HT-29 (cell line): ENCODE data around the gene DUSP9. TPM values are rescaled to one million over a fixed set of nuclear protein-coding genes. Genes with fewer than 3 reads are reported as not detected.

Experiments
- DNase-seq: peaks from one replicate; pipeline ENCODE4 v3.0.0-alpha.2; 2015; ENCODE audit warnings: low spot score
- total RNA-seq: library from RNA; depleted of rRNA; stranded (reverse); fragments of >200 nt; shearing (Covaris generic); gene quantifications from 2 replicates; pipeline ENCODE4 v1.2.3, GENCODE V29; 2014

Gene DUSP9
- total RNA-seq, 1 experiment from 2014 or later, result not detected

DNA sequence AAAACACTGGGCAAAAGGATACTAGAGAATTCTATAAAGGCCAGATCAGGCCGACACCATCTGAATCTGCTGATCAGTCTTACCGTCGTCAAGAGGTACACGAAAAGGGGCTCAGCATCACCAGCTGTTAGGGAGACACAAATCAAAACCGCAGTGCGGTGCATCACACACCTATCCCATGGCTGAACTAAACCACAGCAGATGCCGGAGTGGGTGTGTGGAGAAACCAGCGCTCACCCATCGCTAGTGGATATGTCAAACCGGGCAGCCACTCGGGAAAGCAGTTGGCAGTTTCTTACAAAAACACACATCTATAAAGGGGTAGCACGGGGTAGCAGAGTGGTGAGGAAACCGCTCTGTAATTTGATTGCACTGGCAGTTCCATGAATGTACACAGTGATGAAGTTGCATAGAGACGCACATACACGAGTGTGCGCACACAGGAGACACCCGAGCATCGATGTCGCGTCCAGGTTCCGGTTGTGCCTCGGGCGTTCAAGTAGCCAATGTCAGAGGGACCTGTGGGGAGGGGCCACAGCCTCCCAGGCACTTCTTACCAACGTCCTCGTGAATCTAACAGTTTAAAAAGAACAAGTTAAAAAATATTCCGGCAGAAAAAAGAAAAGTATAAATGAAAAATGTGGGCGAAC, 24.9 kb upstream of the DUSP9 start:
- no peak for DNase-seq

DNA sequence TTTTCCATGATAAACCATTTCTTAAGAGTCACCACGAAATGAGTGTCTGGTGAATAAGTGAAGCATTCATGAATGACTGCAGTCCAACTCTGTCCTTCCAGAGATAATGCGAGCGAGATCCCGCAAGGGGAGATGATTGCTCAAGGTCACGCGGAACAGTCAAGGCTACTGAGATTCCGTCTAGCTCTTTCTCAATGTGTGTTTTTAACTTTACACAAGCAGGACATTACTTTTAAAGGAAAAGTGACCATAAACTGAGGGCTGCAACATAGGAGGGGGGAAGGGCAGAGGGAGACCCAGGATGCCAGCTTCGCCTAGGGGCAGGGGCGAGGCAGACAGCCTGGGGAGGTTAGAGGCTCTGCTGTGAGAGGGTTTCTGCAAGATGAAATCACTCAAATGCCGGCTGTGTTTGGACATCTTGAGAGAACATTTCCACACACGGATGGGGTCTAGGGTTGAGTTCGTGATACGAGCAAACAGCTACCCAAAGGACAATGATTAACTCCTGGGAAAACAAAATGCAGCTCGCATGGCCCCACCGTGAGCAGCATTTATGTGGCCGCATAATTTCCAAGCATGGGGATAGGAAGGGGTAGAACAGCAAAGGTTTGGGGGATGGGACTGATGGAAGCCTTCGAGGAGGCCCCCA, 24.2 kb upstream of the DUSP9 start:
- no peak for DNase-seq

DNA sequence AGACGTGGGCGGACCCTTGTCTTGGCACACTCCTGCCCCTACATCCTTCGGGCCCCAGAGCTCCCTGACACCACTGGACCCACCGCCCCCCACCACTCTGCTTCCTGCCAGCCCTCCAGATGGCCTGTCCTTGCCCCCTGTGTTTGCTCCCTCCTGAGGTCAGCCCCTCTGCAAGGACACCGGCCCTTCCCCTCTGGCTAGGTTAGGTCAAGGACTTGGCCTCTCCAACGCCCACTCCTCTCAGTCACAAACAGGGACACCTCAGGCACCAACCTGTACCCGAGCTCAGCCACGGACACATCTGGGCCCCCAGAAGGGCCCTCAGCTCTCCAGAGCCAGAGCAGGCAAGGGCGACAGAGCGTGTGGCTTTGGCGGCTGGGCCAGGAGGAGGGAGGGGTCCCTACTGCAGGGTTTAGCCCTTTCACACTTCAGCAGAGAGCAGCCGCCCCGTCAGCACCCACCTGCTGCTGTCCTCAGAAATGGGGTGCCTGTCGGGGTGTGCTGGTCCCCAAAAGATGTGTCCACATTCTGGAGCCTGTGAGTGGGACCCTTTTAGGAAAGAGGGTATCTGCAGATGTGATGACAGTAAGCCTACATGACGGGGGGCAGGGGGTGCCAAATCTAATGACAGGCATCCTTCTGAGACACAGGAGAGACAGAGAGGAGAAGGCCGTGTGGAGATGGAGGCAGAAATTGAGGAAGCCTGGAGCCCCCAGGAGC, 23.5 kb upstream of the DUSP9 start:
- no peak for DNase-seq

DNA sequence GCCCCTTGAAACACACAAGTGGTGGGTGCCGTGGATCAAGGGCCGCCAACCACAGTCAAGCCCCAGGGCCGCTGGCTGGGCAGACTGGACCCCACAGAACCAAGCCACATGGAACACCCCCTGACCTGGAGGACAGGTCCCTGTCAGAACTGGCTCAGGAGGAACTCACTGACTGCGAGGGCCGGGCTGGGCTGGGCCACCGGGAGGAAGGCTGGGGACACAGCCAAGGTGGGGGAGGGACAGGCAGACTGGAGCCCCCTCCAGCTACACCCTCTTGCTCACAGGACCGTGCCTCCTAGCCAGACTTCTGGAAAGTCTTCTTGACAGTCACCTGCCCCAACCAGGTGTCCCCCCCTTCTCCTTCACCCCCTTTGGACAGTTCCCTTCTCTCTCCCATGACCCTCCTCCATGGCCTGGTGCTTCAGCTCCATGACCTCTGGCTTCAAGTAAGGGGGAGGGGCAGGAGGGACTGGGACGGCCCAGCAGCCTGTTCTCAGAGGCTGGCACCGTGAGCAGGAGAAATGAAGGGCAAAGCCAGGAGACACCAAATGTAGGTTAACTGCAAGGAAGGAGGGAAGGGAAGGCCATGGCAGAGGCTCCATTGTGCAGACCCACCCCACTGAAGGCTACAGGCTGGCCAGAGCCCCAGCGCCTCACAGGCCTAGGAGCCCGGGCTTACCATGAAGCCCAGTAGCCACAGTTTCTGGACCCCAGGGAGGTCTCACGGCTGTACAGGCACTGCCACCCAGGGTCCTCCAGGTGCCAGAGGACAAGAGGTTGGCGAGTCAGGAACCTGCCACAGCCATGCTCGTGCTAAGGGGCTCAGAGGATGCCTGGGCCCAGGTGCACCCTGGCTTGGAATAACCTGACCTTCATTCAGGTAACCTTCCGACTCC, 22.6 kb upstream of the DUSP9 start:
- DNase-seq, result no peak

DNA sequence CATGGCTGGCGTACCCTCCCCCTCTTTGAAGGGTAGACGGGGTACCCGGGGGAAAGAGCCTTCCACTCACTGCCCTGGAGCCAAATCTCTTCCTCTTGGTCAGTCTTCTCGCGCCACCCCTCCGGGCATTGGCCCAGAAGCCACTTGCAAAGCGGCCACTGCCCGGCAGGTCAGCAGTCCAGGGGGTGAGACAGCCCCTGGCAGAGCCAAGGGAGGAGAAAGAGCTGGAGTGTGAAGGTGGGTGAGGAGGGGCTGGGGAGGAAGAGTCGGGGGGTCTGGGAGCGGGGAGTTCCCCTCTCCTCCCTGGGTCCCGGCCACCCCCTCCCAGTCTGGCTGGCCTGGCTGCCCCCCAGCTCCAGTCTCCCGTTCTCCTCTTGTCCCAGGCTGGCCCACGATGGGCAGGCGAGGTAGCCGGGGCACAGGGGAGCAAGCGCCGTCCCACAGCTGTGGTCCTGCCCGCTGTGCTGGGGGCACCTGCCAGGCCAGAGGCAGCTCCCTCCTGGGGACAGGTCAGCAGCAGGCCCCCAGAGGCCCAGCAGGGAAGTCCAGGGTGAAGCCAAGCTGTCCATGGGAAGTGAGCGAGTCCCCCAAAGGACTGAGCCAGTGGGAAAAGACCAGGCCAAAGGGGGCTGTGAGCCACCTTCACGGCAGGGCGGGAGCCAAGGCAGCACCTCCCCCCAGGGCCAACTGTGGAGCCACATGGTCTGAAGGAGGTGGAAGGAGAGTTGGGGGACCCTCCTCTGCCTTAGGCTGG, 21.6 kb upstream of the DUSP9 start:
- DNase-seq, result no peak

DNA sequence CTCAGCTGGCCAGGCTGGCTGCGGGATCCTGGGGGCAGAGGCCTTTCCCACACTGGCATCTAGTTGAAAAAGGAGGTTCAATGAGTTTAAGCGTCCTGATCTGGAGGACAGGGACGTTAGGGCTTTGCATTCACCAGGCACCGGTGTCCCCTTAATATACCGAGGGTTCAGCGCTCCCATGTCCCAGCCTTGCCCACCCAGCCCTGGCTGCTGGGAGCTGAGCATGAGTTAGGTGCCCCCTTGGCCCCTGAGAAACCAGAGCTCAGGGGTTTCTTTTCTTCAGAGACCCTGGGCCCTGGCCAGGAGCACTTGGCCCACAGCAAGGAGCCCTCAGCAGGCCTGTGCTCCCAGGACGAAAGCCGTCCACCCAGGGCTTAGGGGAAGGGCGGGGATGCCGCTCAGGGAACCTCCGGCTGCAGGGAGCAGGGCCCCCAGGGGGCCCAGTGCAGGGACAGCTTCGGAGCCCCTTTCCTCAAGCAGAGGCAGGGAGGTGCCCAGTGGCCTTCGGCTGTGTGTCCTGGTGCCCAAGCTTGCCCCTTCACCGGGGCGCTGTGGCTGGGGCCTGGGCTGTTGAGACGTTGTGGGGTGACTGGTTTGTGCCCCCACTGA, 20.9 kb upstream of the DUSP9 start:
- DNase-seq, result no peak

DNA sequence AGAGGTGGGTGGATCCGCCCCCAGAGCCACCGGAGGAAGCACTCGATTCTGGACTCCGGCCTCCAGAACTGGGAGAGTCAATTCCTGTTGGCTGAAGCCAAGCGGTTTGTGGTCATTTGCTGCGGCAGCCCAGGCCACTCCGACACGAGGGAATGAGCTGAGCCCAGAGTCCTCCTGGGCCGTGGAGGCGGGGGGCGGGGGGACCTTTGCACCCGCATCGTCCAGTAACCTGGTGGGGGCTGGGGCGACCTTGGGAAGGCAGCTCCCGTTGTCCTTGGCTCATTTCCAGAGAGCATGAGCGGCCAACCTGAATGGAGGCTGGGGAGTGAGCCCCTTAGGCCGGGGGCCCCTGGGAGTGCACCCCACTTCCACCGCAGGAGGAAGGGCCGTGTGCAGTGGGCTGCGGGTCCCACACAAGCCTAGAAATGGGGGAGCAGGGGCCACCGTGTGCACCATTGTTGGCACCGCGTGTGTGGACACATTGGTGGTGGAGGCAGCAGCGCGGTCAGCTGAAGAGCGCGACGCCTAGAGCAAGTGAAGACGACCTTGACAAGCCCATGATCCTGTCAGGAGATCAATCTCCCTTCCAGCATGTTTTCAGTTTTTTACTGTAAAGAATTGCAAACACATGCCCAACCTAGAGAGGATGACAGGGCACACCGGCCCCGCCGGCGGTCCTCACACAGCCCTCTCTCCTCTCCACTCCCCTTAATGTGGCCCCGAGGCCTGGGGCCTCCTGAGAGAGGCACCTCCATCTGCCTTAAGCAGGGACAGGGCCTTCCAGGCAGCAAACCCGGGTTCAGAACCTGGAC, 19.9 kb upstream of the DUSP9 start:
- no peak for DNase-seq

DNA sequence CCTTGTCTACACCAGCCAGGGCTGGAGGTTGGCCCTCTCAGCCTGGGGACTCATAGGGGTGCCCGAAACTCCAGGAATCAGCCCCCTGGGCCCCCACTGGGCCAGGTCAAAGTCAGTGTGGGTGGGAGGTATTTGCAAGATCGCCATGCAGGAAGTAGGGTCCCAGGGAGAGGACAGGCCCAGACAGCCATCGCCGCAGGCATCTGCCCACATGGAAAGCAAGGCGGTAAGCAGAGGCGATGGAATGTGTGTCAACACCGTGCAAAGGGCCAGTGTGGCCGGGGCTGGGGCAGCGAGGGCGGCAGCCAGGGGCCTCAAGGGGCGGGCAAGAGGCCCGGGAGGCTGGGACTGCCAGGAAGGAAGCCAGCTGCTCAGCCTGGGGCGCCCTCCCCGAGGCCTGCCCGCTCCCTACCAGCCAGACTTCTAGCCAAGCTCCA, 19.3 kb upstream of the DUSP9 start:
- no peak for DNase-seq

DNA sequence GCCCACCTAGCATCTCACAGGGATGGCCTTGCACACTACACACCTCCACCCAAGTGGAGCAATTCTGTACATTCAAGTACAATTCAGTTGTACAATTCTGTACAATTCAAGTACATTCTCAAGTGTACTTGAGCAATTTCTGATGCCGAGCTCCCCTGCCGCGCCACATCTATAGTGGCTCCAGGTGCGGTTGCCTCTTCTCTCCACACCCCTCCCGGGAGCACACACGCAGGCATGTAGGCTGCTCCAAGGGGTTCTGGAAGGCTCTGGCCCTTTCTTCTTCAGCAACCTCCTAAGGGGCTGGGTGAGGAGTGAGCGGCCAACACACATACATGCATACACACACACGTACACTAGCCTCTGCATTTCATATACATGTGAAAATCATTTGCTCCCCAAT, 18.9 kb upstream of the DUSP9 start:
- no peak for DNase-seq

DNA sequence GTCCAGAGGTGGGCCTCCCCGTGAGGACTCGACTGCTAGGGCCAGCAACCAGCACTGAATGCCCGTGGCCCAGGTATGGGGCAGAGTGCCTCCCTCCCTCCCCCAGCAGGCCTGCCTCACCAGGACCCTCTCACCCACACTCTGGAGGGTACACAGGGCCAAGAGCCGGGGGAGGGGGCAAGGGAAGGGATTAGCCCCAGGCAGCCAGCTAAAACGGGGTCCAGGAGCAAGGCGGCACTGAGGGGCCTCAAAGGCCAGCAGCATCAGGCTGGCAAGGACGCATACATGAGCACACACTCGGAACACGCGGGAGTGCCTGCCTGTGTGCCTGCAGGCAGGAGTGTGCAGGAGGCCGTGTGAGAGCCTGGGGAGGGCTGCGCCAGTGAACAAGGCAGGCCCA, 18.3 kb upstream of the DUSP9 start:
- no peak for DNase-seq

DNA sequence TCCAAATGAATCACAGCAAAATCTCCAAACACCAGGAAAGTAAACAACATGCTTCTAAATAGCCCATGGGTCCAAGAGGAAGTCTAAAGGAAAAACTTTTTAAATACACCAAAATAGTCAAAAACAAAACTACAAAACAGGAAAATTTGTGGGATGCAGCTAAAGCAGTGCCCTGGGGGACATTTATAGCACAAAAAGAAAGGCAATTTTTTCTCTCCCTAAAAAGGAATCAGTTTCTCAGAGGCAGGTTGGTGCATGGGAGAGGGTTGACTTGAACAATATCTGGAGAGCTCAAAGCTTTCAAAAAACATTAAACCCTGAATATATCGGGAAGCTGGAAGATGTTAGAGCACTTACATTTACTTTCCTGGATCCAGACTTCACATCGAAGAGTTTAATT, 15.7 kb upstream of the DUSP9 start:
- DNase-seq, result no peak

DNA sequence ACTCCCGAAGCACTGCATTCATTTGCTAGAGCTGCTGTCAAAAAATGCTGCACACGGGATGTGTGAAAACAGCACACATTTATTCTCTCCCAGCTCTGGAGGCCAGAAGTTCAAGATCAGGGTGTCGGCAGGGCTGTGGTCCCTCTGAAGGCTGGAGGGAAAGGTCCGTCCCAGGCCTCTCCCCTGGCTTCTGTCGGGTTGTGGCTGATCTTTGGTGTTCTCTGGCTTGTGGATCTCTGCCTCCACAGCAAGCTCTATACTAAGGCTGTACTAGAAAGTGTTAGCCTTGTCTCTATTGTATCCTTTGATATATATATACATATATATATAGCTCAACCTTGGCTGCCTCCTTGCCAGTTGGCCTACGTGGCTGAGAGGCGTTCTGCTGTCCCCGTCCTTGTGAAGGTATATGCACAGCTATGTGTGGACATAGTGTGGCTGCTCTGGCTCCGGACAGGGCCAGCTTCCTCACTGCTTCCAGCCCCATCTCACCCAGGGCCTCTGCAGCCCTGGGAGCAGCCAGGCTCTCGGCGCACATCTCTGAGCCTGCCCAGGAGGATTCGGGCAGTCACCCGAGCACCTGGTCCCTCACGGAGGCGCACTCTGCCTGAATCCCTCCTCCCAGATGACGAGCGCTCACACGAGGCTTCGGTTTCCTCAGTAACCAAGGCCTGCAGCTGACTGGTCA, 15.0 kb upstream of the DUSP9 start:
- no peak for DNase-seq

DNA sequence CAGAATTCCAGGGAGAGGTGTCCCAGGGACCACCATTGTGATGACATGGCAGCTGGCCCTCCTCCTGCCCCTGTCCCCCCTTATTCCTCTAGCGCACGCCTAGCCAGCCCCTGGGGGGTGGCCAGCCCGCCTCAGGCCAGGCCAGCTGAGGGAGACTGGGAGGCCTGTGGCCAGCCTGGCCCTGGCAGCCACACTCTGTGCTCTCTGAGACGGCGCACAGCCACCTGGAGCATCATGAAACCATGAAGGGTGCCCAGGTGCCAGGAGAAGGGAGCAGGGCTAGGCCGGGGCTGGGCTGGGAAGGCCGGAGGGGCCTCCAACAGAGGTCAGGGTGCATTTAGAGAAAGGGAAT, 14.4 kb upstream of the DUSP9 start:
- DNase-seq, result no peak

DNA sequence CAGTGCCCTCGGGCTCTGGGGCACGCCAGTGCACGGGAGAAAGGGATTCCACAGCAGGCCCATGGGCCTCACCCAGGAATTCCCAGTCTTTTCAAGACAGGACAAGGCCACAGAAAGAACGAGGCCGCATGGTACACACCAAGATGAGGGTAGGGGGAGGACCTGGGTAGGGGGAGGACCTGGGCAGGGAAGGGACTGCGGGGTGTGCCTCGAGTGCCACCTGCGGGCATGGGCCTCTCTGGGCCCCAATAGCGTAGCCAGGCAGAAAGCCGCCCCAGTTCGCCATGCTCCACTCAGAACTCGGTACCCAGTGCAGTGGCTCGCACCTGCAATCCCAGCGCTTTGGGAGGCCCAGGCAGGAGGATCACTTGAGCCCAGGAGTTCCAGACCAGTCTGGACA, 14.0 kb upstream of the DUSP9 start:
- DNase-seq, result no peak

DNA sequence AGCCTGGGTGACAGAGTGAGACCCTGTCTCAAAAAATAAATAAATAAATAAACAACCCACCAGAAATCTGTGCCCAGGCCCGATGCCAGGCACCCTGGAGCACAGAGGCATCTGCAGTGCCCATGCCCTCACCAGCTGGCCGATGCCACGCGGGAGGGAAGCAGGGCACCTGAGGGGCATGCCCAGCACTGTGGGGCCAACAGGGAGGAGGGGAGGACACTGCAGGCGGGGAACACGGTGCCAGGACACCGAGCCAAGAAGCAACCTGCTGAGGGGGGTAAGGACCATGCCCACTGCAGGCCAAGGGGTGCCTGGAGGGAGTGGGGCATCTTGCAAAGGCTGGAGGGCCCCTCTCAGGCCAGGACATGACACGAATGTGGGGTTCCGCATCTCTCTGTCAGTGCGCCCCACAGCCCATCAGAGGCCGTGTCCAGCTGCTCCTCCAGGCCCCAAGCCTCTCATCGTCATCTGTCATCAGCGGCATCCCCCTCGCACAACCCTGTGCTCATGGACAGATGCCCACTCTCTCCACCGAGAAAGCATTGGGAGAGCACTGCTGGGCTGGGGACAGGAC, 13.3 kb upstream of the DUSP9 start:
- DNase-seq, result no peak

DNA sequence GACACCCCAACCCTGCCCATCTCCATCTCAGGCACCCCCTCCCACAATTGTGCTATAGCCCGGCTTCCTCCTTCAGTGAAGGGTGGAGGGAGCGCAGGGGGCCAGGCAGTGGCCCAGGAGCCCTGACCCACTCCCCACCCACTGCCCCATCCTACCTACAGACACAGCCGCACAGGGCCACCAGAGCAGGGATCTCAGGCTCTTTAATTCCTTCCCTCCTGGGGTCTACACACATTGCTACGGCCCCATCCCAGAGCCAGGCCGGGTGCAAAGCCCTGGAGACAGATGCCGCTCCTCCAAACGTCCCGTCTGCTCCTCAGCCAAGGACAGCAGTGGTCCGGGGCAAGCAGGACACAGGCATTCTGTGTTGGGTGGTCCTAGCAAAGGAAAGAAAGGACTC, 12.8 kb upstream of the DUSP9 start:
- DNase-seq, result no peak

DNA sequence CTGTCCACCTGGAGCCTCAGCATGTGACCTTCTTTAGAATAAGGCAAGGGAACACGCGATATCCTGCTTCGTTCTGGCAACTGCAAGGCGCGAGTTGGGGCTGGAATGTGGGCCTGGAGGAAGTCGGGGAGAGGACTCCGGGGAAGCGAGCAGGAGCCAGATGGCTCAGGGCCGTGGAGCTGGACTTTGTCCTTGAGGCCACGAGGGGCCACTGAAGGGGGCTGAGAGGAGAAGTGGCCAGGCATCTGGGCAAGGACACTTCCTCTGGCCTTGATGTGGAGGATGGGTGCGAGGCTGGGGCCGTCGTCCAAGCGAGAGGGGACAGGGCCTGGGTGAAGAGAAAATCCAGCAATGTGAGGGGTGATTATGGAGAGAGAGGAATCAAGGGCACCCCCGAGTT, 12.2 kb upstream of the DUSP9 start:
- DNase-seq, result no peak

DNA sequence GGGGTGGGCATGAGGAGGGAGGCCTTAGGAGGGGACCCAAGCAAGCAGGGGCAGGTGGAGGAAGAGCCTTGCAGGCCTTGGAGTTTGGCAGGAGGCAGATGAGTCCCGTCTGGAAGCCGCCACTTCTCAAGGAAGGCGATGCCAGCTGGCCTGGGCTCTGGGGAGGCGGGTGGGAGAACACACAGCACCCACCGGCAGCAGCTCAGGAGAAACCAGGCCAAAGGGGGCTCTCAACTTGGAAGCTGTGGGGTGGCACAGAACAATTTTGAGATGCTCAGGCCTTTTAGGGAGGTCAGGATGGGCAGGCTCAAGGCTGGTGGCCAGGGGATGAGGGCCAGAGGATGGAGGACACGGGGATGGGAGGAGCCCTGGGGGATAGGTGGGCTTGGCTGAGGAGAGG, 11.6 kb upstream of the DUSP9 start:
- no peak for DNase-seq
